Measurements from ENCODE around the gene TIMP2. TPM values are rescaled to one million over a fixed set of nuclear protein-coding genes. Genes with fewer than 3 reads are reported as not detected.
A peak's percentile ranks its signal among the peaks of the same experiment; 100 is the strongest.

TIMP2 gene
- total and polyA plus RNA-seq, 2 experiments from 2014 or later = 10.6 to 22.5 TPM

- DNase-seq (ENCODE audit: low spot score) (no peak), ATAC-seq (no peak)
- peaks cover 13% of the 10 kb centered on the region for H3K4me1 ChIP-seq (ENCODE audit: insufficient read depth)
- no peak overlapping the region for H3K4me2 ChIP-seq
- peaks cover 69% of the 10 kb centered on the region for H3K79me2 ChIP-seq (replicated peaks; ENCODE audit: insufficient read depth)
- no peaks in the 10 kb centered on the region for H3K9me2 ChIP-seq (ENCODE audit: insufficient read depth)
- Mint-ChIP-seq H3K4me1 (peaks cover 36% of the 10 kb centered on the region), H3K27ac (peak overlapping the region; percentile 30; the same call in 1 of the 2 replicates), H3K36me3 (ENCODE audit: low read depth) (no peaks in the 10 kb centered on the region; the same call in 2 of the 3 replicates), H3K4me3 (no peak overlapping the region; the same call in 2 of the 3 replicates), H3K27me3 (ENCODE audit: insufficient read depth, low read depth, poor library complexity) (peaks cover 16% of the 10 kb centered on the region), H3K9me3 (no peaks in the 10 kb centered on the region)
- no peaks in the 10 kb centered on the region for H3K27me3 ChIP-seq (ENCODE audit: insufficient read depth)
- no peak overlapping the region for H3K4me3 ChIP-seq
- peaks cover 23% of the 10 kb centered on the region for H4K20me1 ChIP-seq (replicated peaks; ENCODE audit: insufficient read depth)
- H3K36me3 ChIP-seq (ENCODE audit: insufficient read depth) = 0 out of 2 replicates have a peak, but pooled peaks cover 3% of the 10 kb centered on the region
- 0 out of 2 replicates have a peak, but pooled peaks cover 3% of the 10 kb centered on the region for H3F3A ChIP-seq (replicated peaks; ENCODE audit: low read depth)
- no peak overlapping the region for H2AFZ ChIP-seq
- TF ChIP-seq ETS1 (IDR thresholded peaks at IDR 0.05) = no peak
- no peak for TF ChIP-seq REST (IDR thresholded peaks at IDR 0.05; ENCODE audit: unreplicated experiment)
- no peak for TF ChIP-seq ZNF462 (CRISPR knock-in tag; IDR thresholded peaks at IDR 0.05)
- no peak for TF ChIP-seq POLR2AphosphoS5 (IDR thresholded peaks at IDR 0.05; ENCODE audit: low read depth)
- no peak for TF ChIP-seq ZNF331 (CRISPR knock-in tag; IDR thresholded peaks at IDR 0.05; ENCODE audit: low read depth)
- no peak for TF ChIP-seq CTCF (conservative IDR thresholded peaks at IDR 0.05; ENCODE audit: low read depth in 2 of 2)
- no peak for TF ChIP-seq EZH2 (IDR thresholded peaks at IDR 0.05; ENCODE audit: low read depth, unreplicated experiment)
- TF ChIP-seq JUNB (IDR thresholded peaks at IDR 0.05; ENCODE audit: unreplicated experiment) = no peak
- TF ChIP-seq NANOG (IDR thresholded peaks at IDR 0.05; ENCODE audit: borderline replicate concordance) = no peak
- TF ChIP-seq STAT1 (IDR thresholded peaks at IDR 0.05; ENCODE audit: unreplicated experiment) = no peak
- TF ChIP-seq CREB1 (CRISPR knock-in tag; IDR thresholded peaks at IDR 0.05; ENCODE audit: low read depth) = no peak
- no peak for TF ChIP-seq EZH2phosphoT487 (IDR thresholded peaks at IDR 0.05; ENCODE audit: unreplicated experiment)
- no peak overlapping the region for H3K27ac ChIP-seq (ENCODE audit: low read depth)
Measured at GRCh38 chr17:78920528-78920927, 4.7 kb downstream of the TIMP2 start.

All from GM23338 (cell line).